Colonic mucosa (tissue), 4 donors: ENCODE results near the gene MIA3. TPM values are rescaled to one million over a fixed set of nuclear protein-coding genes. Genes with fewer than 3 reads are reported as not detected.

Experiments used
- DNase-seq: peaks from one replicate; pipeline ENCODE4 v3.0.0-alpha.2; 2020
- H3K27ac ChIP-seq: fragments of 200-600 bp; one replicate; pipeline ENCODE4 v1.8.0; 2021
- H3K27me3 ChIP-seq: fragments of 200-600 bp; one replicate; pipeline ENCODE4 v1.8.0; 2021
- H3K36me3 ChIP-seq: fragments of 200-600 bp; one replicate; pipeline ENCODE4 v1.8.0; 2021
- H3K4me1 ChIP-seq: fragments of 200-600 bp; one replicate; pipeline ENCODE4 v1.8.0; 2021; ENCODE audit warnings: mild to moderate bottlenecking
- H3K4me3 ChIP-seq: fragments of 200-600 bp; one replicate; pipeline ENCODE4 v1.8.0; 2021
- H3K9ac ChIP-seq, 2 donors: one replicate each; pipeline ENCODE4 v1.7.0; 2013; ENCODE audit warnings: control low read depth in 2 of 2, low read depth in 2 of 2, low read length in 2 of 2
- H3K9me3 ChIP-seq: fragments of 200-600 bp; one replicate; pipeline ENCODE4 v1.8.0; 2021
- intact Hi-C: fragments of 100-400 bp; cut with DNase I; formaldehyde crosslinking; loops from one replicate; pipeline ENCODE4 v1.14.1; 2022
- total RNA-seq, 2 donors: library from RNA; stranded (reverse); fragmentation: NEBNext Ultra II Directional in 1 of 2; extraction: Animal tissue kit (Norgen Biotek cat#: 25700) in 1 of 2; gene quantifications; one replicate each; pipeline ENCODE4 v1.2.1, GENCODE V29; 2021
- TF ChIP-seq, protein P1 (sequence below): fragments of 200-600 bp; IDR thresholded peaks from one replicate; pipeline ENCODE4 v1.8.0; 2022; ENCODE audit warnings: antibody characterized with exemption, mild to moderate bottlenecking
- donor health status: healthy.
- donor health status: DM: no; HTN: no; CAD: no.
- donor health status: DM: no; HTN: no; CAD: no.

The MIA3 gene
- total RNA-seq, 2 donors from 2014 or later = 63.5 to 92.4 TPM

DNA sequence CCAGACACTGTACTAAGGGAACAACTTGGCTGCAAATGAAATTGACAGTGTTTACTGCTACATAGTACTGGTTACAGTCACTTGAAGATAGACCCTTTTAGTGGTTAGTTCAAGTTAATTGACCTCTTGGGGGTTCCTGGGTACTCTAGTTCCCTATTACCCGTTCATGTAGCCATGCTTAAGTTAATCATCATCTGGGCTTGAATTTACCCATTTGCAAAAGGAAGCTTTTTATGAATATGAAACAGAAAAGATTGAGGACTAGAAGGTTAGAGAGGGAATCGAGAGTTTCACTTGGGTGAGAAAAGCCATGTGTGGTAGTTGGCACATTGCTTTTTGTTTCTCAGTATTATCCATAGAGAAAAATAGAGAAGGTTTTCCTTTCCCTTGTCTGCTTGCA is 2.7 kb downstream of the MIA3 start:
- no peaks in the 10 kb centered on the region for H3K27me3 ChIP-seq
- no peaks in the 10 kb centered on the region for H3K36me3 ChIP-seq
- H3K4me3 ChIP-seq = no peak overlapping the region
- no peak overlapping the region for H3K9ac ChIP-seq
- no peak overlapping the region for H3K27ac ChIP-seq
- H3K4me1 ChIP-seq = no peaks in the 10 kb centered on the region
- H3K9me3 ChIP-seq = no peaks in the 10 kb centered on the region
- no peak for DNase-seq
- TF ChIP-seq, protein P1, sequence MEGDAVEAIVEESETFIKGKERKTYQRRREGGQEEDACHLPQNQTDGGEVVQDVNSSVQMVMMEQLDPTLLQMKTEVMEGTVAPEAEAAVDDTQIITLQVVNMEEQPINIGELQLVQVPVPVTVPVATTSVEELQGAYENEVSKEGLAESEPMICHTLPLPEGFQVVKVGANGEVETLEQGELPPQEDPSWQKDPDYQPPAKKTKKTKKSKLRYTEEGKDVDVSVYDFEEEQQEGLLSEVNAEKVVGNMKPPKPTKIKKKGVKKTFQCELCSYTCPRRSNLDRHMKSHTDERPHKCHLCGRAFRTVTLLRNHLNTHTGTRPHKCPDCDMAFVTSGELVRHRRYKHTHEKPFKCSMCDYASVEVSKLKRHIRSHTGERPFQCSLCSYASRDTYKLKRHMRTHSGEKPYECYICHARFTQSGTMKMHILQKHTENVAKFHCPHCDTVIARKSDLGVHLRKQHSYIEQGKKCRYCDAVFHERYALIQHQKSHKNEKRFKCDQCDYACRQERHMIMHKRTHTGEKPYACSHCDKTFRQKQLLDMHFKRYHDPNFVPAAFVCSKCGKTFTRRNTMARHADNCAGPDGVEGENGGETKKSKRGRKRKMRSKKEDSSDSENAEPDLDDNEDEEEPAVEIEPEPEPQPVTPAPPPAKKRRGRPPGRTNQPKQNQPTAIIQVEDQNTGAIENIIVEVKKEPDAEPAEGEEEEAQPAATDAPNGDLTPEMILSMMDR = no peak
- intact Hi-C loops = loop anchor here (5.0 kb wide), 1 partner anchor 38 kb away; no protein-coding TSS in a partner anchor

DNA sequence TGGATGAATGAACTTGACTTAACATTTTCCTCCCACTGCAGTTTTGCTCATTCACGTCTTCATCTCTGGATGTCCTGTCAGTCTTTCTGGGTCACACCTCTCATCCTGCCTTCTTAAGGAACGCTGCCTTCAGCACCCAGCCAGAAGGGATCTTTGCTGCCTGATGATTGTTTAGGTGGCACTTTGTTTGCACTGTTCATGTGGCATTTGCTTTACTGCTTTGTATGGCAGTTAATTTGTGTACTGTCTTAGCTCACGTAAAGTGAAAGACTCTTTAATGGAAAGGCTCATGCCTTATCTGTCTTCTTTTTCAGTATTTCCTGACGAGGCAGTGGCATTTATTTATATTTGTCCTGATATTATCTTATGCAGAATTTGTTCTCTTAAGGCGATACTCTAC is 4.9 kb downstream of the MIA3 start:
- intact Hi-C loops = loop anchor here (5.0 kb wide), 1 partner anchor 40 kb away; no protein-coding TSS in a partner anchor
- Histone ChIP-seq H3K36me3 (no peaks in the 10 kb centered on the region), H3K27ac (no peak overlapping the region), H3K9ac (no peak overlapping the region), H3K27me3 (no peaks in the 10 kb centered on the region), H3K4me3 (no peak overlapping the region), H3K9me3 (no peaks in the 10 kb centered on the region), H3K4me1 (no peaks in the 10 kb centered on the region)
- no peak for DNase-seq
- TF ChIP-seq, protein P1 = no peak

DNA sequence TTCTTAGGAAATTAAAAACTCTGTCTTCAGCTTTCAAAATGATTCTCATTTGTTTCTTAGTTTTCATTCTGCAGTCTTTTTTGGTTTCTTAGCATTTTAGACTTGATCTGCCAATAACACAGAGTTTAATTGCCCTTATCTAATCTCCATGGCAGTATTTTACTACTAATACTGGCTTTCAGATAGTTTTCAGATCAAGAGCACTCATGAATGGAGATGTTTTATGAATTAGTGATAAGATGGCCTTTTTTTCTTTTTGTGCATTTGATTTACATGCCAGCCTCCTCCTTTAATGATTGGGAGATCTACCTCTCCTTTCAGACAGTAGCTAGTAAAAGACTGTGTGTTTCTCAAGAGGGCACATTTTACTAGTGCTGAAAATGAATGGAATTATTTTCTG is 5.6 kb downstream of the MIA3 start:
- Histone ChIP-seq H3K4me3 (no peak overlapping the region), H3K9ac (no peak overlapping the region), H3K9me3 (no peaks in the 10 kb centered on the region), H3K27ac (no peak overlapping the region), H3K4me1 (no peaks in the 10 kb centered on the region), H3K36me3 (no peaks in the 10 kb centered on the region), H3K27me3 (no peaks in the 10 kb centered on the region)
- TF ChIP-seq, protein P1 = no peak
- intact Hi-C loops = loop anchor here (5.0 kb wide), 1 partner anchor 41 kb away; no protein-coding TSS in a partner anchor
- DNase-seq = no peak

DNA sequence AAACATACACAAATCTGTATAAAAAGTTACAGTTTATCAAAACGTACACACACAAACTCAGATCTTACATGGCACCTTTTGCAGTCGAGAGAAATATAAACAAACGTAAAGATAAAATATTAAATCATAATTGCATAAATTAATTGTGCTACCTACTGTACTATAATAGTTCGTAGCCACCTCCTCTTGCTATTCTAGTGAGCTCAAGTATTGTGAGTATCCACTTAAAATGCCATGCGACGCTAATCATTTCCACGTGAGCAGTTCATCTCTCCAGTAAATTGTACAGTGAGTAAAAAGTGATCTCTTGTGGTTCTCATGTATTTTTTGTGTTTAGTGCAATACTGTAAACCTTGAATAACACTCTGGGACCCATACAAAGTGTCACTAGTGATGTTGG is 6.3 kb downstream of the MIA3 start:
- H3K9me3 ChIP-seq = no peaks in the 10 kb centered on the region
- H3K27me3 ChIP-seq = no peaks in the 10 kb centered on the region
- no peak overlapping the region for H3K27ac ChIP-seq
- H3K9ac ChIP-seq = no peak overlapping the region
- intact Hi-C loops = loop anchor here (5.0 kb wide), 1 partner anchor 42 kb away; no protein-coding TSS in a partner anchor
- H3K4me3 ChIP-seq = no peak overlapping the region
- no peak for DNase-seq
- no peaks in the 10 kb centered on the region for H3K36me3 ChIP-seq
- H3K4me1 ChIP-seq = no peaks in the 10 kb centered on the region
- TF ChIP-seq, protein P1 = no peak

DNA sequence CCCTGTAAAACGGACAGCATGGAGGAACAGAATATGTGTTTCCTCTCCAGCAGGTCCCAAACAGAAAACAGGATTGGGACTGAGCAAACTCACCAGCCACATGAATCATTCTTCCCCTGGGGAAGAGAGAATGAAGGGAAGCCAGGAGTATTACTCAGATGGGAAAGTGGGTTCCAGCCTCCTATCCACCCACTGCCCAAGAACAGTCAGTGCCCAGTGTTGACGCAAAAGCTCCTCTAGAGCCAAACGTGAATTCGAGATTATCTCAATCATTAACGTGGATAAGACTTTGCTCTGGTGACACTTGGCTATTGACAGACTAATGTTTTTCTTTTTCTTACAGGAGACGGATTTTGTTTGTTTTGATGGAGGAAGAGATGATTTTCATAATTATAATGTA is 9.3 kb downstream of the MIA3 start:
- Histone ChIP-seq H3K27ac (no peak overlapping the region), H3K9me3 (no peaks in the 10 kb centered on the region), H3K4me1 (no peaks in the 10 kb centered on the region), H3K9ac (no peak overlapping the region), H3K4me3 (no peak overlapping the region), H3K36me3 (no peaks in the 10 kb centered on the region), H3K27me3 (no peaks in the 10 kb centered on the region)
- TF ChIP-seq, protein P1 = no peak
- no peak for DNase-seq
- intact Hi-C loops = no loop called here
